Activated B cell treated with CpG ODN at 0.5 μM for 24 hours (primary cell): ENCODE results near the gene LIMK1. TPM values are rescaled to one million over a fixed set of nuclear protein-coding genes. Genes with fewer than 3 reads are reported as not detected.

Experiments used
- ATAC-seq: fragments of 200-7000 bp; cut with Tn5 transposase; one replicate; pipeline ENCODE4 v1.10.0; 2021; ENCODE audit warnings: low read depth, mild to moderate bottlenecking, moderate library complexity
- CTCF ChIA-PET: fragments of 350-600 bp; sonication (Branson Sonifier 250); formaldehyde crosslinking; loops from one replicate; lab custom pipeline; 2021; ENCODE audit warnings: antibody characterized with exemption; lab: Charles Lee
- POLR2A ChIA-PET: fragments of 350-600 bp; sonication (Branson Sonifier 250); formaldehyde crosslinking; loops from one replicate; lab custom pipeline; 2021; ENCODE audit warnings: antibody characterized with exemption; lab: Charles Lee
- DNase-seq: peaks from one replicate; pipeline ENCODE4 v3.0.0; 2022
- H3K27ac Mint-ChIP-seq: one replicate; pipeline ENCODE4 v1.8.0; 2020; ENCODE audit warnings: mixed read lengths
- H3K27me3 Mint-ChIP-seq: one replicate; pipeline ENCODE4 v1.8.0; 2021; ENCODE audit warnings: mixed read lengths
- H3K36me3 Mint-ChIP-seq: one replicate; pipeline ENCODE4 v1.8.0; 2021; ENCODE audit warnings: low read depth, mixed read lengths
- H3K4me1 Mint-ChIP-seq: one replicate; pipeline ENCODE4 v1.8.0; 2021; ENCODE audit warnings: mixed read lengths
- H3K4me3 Mint-ChIP-seq: one replicate; pipeline ENCODE4 v1.8.0; 2020; ENCODE audit warnings: mild to moderate bottlenecking, mixed read lengths
- H3K9me3 Mint-ChIP-seq: one replicate; pipeline ENCODE4 v1.8.0; 2020; ENCODE audit warnings: mixed read lengths
- CTCF ChIP-seq: fragments of 200-600 bp; IDR thresholded peaks from one replicate; pipeline ENCODE4 v1.8.0; 2022; ENCODE audit warnings: antibody characterized with exemption, mild to moderate bottlenecking
- intact Hi-C: fragments of 100-400 bp; cut with micrococcal nuclease; formaldehyde crosslinking; loops from one replicate; pipeline ENCODE4 v1.15.1; 2024
- total RNA-seq: library from RNA; stranded (reverse); gene quantifications from 2 replicates; pipeline ENCODE4 v1.2.3, GENCODE V29; 2022

Gene LIMK1
- total RNA-seq, 1 donor from 2014 or later, result 59.6 TPM

- Mint-ChIP-seq H3K27ac (peak overlapping the region; percentile 95), H3K27me3 (no peaks in the 10 kb centered on the region), H3K4me3 (peak overlapping the region; percentile 90), H3K9me3 (peaks cover 2% of the 10 kb centered on the region), H3K36me3 (peaks cover 23% of the 10 kb centered on the region), H3K4me1 (peaks cover 45% of the 10 kb centered on the region)
- intact Hi-C loops, result loop anchor here (1.0 kb wide), 2 partner anchors 10 to 25 kb away; partner anchors contain the start of gene LIMK1
- CTCF ChIA-PET, result interaction anchor here (1.0 kb wide), 1 partner anchor 113 kb away, joined by 3 read pairs; no protein-coding TSS in a partner anchor
- POLR2A ChIA-PET, result interaction anchor here (0.6 to 4.2 kb wide), 15 partner anchors 7 to 1954 kb away, joined by 3 to 59 read pairs (median 4); partner anchors contain the start of genes EIF4H, LIMK1, MDH2 and STYXL1
- TF ChIP-seq CTCF, result no peak
- peak; percentile 63 for DNase-seq
- ATAC-seq, result peak; percentile 25
Observed at GRCh38 chr7:74093671-74094223, 10.1 kb downstream of the LIMK1 start.

DNA sequence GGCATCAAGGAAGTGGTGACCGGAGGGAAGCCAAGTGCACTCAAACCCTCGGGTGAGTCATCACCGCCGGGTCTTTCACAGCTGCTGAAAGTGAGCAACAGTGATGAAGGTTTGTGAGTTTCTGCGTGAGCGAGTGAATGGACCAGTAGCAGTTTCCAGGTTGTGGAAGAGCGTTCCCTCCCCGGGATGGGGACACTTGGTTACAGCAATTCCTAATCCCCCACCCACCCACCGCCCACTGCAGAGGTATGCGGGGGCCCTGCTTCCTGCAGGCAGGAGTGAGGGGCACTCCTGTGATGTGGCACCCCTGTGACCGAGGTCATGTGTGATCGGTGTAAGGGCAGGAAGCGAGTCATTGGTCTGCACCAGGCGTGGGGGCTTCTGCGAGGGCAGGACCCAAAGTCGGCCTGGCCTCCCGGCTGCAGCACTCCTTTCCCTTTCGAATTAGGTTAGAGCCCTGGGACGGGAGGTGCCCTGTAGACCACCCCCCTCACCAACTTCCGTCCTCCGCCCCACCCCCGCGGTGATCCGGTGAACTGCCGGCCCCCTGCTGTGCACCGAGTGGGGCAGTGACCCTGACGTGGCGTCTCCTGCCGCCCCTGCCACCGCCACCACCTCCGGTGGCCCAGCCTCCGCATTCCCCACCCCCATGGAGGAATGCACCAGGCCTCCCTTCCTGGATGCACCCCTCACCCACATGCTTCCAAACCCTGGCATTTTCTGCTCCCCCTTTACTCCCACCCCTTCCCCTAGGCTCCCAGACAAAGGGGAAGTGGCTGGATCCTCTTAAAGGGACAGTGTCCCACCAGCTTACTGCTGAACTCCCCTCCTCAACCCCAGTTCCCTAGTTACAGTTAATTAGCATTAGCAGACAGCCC lies 10.9 kb downstream of the LIMK1 start:
- H3K27me3 Mint-ChIP-seq, result no peaks in the 10 kb centered on the region
- intact Hi-C loops, result loop anchor here (1.0 kb wide), 2 partner anchors 11 to 26 kb away; partner anchors contain the start of gene LIMK1
- ChIA-PET POLR2A (interaction anchor here (0.6 to 4.2 kb wide), 11 partner anchors 9 to 1953 kb away, joined by 3 to 59 read pairs (median 5); partner anchors contain the start of genes EIF4H, LIMK1, MDH2 and STYXL1), CTCF (interaction anchor here (1.0 kb wide), 1 partner anchor 112 kb away, joined by 3 read pairs; no protein-coding TSS in a partner anchor)
- peaks cover 25% of the 10 kb centered on the region for H3K36me3 Mint-ChIP-seq
- peak overlapping the region; percentile 90 for H3K4me3 Mint-ChIP-seq
- TF ChIP-seq CTCF, result no peak
- ATAC-seq (peak; percentile 72), DNase-seq (peak; percentile 46)
- peaks cover 47% of the 10 kb centered on the region for H3K4me1 Mint-ChIP-seq
- peak overlapping the region; percentile 95 for H3K27ac Mint-ChIP-seq
- H3K9me3 Mint-ChIP-seq, result peaks cover 2% of the 10 kb centered on the region

GRCh38 chr7:74095135-74095534 lies 11.5 kb downstream of the LIMK1 start:
- CTCF ChIA-PET, result no interaction called here
- H3K9me3 Mint-ChIP-seq, result peaks cover 2% of the 10 kb centered on the region

GRCh38 chr7:74097937-74098614 lies 14.5 kb downstream of the LIMK1 start:
- TF ChIP-seq CTCF, result no peak
- H3K4me1 Mint-ChIP-seq, result peaks cover 61% of the 10 kb centered on the region
- intact Hi-C loops, result no loop called here
- peaks cover 39% of the 10 kb centered on the region for H3K36me3 Mint-ChIP-seq
- H3K27ac Mint-ChIP-seq, result no peak overlapping the region
- no peak overlapping the region for H3K4me3 Mint-ChIP-seq
- H3K27me3 Mint-ChIP-seq, result no peaks in the 10 kb centered on the region
- peaks cover 2% of the 10 kb centered on the region for H3K9me3 Mint-ChIP-seq
- ATAC-seq (no peak), DNase-seq (no peak)
- ChIA-PET POLR2A (no interaction called here), CTCF (interaction anchor here (0.8 kb wide), 1 partner anchor 303 kb away, joined by 3 read pairs; no protein-coding TSS in a partner anchor)

More at GRCh38 chr7:74095135-74095534, 11.5 kb downstream of the LIMK1 start:
- intact Hi-C loops, result no loop called here
- DNase-seq (no peak), ATAC-seq (no peak)
- TF ChIP-seq CTCF, result no peak
- POLR2A ChIA-PET, result interaction anchor here (0.6 to 4.2 kb wide), 5 partner anchors 9 to 1953 kb away, joined by 3 to 59 read pairs (median 6); partner anchors contain the start of genes LIMK1, MDH2 and STYXL1
- Mint-ChIP-seq H3K4me3 (peak overlapping the region; percentile 90), H3K27ac (peak overlapping the region; percentile 95), H3K4me1 (peaks cover 54% of the 10 kb centered on the region), H3K36me3 (peaks cover 26% of the 10 kb centered on the region), H3K27me3 (no peaks in the 10 kb centered on the region)
